ENCODE measurements around the gene ARHGAP22.

DNA sequence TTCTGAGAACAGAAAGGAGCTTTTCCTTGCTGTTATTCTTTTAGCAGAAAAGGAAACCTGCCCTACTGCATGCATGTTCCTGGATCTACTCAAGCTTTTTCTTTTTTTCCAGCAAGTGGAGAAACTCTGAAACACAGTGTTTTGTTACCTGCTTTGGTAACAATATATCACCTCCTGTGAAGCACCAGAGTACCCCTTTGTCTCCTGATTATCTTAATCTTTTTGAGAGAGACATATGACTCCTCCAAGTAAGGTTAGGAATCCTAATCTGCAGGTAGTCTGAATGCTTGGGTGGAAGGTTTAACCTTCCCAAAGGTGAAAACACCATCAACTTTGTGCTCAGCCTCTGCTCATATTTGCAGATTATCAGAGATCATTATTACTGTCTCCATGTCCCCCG is 205.3 kb downstream of the ARHGAP22 start:
- TF ChIP-seq CTCF (IDR thresholded peaks at IDR 0.05; ENCODE audit: insufficient read depth, low read depth, low read length) = no peak
- no peak for TF ChIP-seq EZH2 (IDR thresholded peaks at IDR 0.05; ENCODE audit: insufficient read depth, low read length)

All from astrocyte (in vitro differentiated cells and primary cell).